NCI-H2196 treated with DMSO at 0.1 percent for 48 hours (cell line): Measurements from ENCODE around the gene HS6ST3.

Experiments used
- DNase-seq: peaks from one replicate; lab custom pipeline; 2025; ENCODE audit not compliant: unreplicated experiment; lab: John Stamatoyannopoulos, UW

The HS6ST3 gene

GRCh38 chr13:96819375-96819774 is 729.5 kb downstream of the HS6ST3 start:
- DNase-seq: no peak

GRCh38 chr13:96821381-96821780 is 731.5 kb downstream of the HS6ST3 start:
- DNase-seq: no peak

- no peak for DNase-seq
Observed at GRCh38 chr13:96821971-96822370, 732.1 kb downstream of the HS6ST3 start.

- DNase-seq: no peak
Observed at GRCh38 chr13:96822895-96823294, 733.0 kb downstream of the HS6ST3 start.

DNA sequence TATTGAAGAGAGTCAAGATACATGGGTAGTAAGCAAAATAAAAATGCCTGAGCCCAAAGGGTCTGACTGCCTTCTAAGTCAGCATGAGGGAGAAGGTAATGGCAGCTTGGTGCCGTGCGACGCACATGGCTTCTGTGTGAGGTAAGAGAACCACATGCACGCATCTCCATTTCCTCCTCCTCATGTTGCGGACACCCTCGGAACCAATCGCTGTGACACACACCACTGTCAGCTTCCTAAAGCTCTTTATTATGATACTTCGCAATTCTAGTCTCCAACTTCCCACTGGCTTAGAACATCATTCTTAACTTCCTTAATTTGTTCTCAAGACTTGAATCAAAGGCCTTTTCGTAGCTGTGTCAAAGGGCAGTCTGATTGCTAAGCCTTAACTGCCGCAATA is 734.2 kb downstream of the HS6ST3 start:
- no peak for DNase-seq

DNA sequence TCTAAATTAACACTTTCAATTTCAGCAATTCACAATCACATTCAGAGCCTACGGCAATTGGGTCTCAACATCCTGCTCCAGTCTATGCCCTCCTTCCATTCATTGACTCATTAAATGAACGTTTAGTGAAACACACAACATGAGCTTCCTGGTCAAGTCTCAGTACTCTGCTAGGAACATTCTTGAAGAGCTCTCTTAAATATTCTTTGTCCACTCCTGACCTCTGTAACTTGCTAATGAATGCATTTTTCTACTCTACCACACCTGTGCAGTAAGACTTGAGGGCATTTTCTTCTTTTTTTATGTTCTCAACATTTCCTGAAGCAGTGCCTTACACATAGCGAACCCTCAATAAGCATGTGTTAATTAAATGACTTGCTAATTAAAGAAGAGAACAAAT is 735.7 kb downstream of the HS6ST3 start:
- no peak for DNase-seq

DNA sequence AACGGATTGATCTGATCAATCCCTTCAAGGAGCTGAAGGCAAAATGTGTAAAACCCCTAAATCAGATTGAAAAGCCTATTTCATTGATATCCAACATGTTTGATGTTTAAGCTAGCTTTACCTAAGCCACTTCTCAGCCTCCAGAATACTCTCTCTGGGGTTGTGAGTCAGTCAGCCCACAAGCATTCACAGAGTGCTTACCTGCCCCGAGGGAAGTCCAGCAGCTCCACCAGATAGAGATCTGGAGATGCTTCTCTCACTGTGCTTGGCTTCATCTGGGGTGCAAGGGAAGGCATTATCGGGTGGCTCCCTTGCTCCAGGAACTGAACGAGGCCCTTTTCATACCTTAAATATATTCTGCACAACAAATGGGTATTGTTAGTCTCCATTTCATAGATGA is 744.7 kb downstream of the HS6ST3 start:
- DNase-seq: no peak

DNA sequence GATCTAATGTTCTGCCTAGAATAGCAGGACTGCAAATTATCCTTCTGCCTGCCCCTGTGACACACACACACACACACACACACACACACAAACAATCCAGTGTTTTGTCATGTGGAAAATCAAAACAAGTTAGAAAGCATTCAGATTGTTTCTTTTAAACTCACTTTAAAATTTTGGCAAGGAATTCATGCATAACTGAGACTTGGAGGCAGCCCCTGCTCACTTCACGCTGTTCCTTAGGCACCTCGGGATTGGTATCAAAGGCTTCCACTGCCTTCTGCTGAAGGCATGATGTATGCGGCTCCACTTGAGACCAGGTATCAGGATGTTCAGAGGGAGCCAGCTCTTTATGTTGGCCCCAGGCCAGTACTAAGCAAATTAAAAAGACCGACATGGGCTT is 745.6 kb downstream of the HS6ST3 start:
- no peak for DNase-seq

DNA sequence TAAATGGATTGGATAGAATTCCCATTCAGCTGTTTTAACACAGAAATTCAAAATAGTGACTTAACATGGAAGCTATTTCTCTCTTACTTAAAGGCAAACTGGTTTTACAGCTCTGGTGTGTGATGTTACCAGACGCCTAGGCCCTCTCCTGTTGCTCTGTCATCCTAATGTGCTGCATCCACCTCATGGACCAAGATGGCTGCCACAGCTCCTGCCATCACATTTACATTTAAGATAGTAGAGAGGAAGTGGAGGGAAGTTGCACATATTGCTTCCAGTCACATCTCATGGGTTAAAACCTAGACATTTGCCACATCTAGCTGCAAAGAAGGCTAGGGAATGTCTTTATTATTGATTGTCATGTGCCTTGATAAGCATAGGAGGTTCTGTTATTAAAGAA is 746.8 kb downstream of the HS6ST3 start:
- DNase-seq: no peak

GRCh38 chr13:96837809-96838208 is 747.9 kb downstream of the HS6ST3 start:
- DNase-seq: no peak

DNA sequence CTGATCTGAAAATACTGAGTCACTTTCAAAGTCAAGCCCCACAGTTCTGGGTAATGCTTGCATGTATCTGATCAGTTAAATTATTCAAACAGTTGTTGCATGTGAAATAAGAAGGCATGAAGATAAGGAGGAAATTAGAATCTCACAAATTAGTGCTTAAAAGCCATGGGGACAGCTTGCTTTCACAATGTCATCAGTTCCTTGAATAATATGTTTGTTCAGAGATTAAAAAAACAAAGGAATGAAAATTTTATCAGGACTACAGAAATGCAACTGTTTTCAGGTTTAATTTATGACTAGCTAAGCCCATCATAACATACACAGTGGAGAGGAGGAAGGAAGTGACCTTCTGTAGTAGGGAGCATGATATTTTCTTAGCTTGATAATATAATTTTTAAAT is 754.3 kb downstream of the HS6ST3 start:
- DNase-seq: no peak

DNA sequence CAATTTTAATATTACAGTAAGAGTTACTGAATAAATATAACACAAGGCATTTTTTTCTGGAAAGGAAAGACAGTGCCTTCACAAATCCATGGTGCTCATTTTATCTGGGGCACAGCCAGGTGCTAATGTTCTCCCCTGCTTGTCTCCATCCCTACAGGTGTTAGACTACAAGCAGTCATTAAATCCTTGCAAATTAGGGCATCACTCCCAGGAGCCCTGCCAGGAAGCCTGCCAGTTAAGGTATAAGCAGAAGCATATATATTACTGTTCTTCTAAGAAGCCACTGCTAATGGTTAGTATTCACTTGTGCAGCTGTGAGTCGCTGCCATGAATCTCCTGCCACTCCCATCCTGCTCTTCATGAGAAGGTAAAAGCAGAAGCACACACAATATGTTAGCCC is 754.7 kb downstream of the HS6ST3 start:
- DNase-seq: no peak

DNA sequence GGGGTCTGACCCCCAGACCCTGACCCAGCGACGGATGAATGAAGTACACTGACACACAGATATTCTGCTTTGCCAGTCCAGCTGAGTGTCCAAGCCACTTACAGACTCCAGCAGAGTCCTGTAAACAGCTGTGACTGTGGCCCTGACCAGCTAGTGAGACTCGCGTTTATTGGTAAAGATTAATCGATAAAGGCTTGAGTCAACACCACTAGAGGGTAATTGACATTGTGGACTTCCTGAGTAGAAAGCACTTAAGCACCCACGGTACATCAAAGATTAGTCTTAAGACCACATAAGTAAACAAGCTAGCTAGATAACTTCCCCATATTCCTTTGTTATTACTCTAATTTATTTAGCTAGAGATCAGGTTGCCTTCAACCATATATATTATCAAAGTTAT is 758.4 kb downstream of the HS6ST3 start:
- DNase-seq: no peak

GRCh38 chr13:96849091-96849490 is 759.2 kb downstream of the HS6ST3 start:
- DNase-seq: no peak

- DNase-seq: no peak
Observed at GRCh38 chr13:96850538-96851145, 760.7 kb downstream of the HS6ST3 start.

DNA sequence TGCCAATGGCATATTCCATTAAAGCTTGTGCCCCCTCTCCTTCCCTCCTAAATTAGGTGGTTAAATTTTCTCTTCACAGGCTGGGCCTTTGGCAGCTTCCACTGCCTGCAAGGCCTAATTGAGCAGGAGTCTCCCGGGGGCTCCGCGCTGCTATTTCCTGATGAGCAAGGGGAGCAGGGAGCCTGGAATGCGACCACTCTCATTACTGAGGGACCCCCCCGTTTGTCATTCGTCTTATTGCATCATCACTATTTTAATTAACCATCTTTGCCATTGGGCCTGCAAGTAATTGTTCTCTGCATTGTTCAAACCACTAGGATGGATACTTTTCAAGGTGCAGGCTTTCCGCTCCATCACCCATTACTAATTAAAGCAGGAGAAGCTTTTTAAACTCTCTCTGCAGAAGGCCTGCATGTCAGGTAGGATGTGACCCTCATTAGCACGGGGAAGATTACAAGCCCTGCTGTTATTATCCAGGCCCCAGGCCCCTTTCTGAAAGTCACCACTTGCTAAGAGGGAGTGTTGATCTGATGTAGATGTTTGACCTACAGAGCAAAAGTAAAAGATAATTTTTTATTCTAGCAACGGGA is 762.0 kb downstream of the HS6ST3 start:
- no peak for DNase-seq

DNA sequence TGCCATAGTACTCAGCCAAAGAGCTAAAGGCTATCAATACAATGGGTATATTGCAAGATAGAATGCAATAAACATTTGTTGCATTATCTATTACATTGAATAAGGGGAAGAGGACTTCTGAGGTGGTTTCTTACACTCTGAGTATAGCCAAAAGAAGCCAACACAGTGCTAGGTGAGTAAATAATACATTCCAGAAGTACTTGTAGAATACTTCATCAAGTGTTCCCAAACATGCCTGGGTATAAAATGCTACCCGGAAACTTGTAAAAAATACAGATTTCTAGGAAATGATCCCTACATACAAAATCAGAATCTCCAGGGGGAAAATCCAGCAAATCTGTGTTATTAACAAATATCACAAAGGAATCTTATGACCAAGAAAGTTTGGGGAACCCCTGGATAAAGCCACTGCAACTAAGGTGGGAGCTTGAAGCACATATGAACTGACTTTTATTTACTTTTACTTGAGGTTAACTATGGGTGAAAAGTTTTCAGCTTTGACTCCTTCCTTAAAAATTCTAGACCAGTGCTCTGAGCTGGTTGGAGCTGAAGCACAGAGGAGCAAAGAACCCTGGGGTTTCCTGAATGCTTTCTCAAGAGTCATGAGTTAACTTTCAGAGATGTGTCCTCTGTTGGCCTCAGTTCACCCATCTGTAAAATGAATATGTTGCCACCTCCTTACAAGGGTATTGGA is 768.4 kb downstream of the HS6ST3 start:
- DNase-seq: no peak

DNA sequence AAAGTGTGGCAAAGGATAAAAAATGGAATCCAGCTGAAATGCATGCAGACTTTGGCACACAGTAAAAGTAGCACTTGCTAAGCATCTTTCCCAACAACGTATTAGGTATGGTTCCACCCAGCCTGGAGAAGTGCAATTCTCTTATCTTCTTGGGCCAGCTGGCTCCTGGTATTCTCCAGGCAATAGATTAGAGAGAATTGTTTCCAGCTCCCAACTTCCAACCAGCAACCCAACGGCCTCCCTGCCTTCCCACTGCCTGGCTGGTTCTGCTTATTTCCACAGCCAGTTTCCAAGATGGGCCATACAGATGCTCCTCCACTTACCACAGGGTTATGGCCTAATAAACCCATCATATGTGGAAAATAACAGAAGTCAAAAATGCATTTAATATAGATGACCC is 771.0 kb downstream of the HS6ST3 start:
- DNase-seq: no peak

- DNase-seq: no peak
Observed at GRCh38 chr13:96862093-96862492, 772.2 kb downstream of the HS6ST3 start.

- no peak for DNase-seq
Observed at GRCh38 chr13:96862999-96863398, 773.1 kb downstream of the HS6ST3 start.

DNA sequence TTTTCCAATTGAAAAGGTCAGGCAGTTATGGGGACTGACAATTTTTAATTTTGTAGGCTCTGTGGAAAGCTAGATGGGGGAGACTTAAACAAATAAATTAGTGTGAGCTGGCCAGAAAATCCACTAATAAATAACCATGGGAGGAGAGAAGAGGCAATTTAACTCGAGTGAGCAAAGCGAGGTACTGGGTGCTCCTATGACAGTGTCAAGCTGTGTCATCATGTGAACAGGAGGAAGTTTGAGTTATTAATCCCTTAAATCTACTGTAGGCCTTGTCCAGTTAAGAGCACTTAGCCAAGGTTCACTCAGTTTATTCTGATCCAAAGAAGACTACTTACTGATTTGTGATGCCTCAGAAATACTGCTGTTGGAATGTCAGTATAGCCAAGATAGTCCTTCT is 781.6 kb downstream of the HS6ST3 start:
- DNase-seq: no peak

DNA sequence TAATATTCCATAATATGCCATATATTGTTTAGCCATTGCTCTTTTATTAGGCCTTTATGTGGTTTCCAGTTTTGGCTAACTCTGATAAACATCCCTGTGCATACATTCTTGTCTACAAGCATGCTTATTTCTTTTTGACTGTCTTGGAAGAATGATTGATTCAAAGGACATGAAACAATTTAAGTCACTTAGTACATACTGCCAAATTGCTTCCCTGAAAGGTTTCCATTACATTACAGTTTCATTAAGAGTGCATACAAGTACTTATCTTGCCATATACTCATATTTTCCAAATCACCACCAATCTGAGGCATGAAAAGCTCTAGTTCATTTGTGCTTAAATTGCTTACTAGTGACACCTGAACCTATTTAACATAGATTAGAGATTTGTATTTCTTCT is 790.5 kb downstream of the HS6ST3 start:
- DNase-seq: no peak
